Measurements from ENCODE around the gene SYTL2. TPM values are rescaled to one million over a fixed set of nuclear protein-coding genes. Genes with fewer than 3 reads are reported as not detected.

The SYTL2 gene
- total and polyA plus RNA-seq, 4 donors, result 2.6 to 27.4 (median 4.4) TPM

DNA sequence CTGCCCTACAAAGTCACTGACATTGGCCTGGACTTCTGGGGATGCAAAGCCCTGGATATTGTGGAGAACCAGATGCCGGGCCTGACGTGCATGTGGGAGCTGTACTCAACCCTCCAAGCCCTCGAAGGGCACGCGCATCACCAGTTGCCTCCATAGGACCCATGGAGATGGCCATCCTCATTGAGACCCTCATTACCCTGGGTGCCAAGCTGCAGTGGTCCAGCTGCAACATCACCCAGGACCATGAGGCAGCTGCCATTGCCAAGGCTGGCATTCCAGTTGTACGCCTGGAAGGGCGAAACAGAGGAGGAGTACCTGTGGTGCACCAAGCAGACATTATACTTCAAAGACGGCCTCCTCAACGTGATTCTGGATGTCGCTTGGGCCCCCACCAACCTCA is 46.2 kb upstream of the SYTL2 start (continued):
- TF ChIP-seq REST (IDR thresholded peaks at IDR 0.05), result no peak
- TF ChIP-seq RXRA (IDR thresholded peaks at IDR 0.05), result no peak

DNA sequence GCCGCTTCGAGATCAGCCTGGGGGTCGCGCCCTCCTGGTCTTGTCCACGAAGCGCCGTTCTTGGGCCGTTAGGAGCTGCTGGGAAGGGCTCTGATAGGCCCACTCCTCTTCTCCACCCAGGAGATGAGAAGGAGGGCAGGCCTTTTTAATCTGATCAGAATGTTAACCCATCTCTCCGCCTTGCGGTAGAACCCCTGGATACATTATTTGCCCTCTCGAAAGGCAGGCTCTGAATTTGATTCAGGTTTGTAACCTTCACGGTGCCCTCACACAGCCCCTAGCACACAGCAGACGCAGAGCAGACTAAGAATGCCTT is 44.4 kb upstream of the SYTL2 start, which contains the start of gene CCDC83:
CCDC83 (plus strand) TSS at position 43 of the 316 bp plus-strand sequence. CDS start 9,741 bp downstream, outside the sequence.
- peak within 1 kb of the TSS; percentile 68 to 80 for H3K9ac ChIP-seq (ENCODE audit: low read depth in 1 of 2, low read length in 2 of 2)
- H3K27me3 ChIP-seq (ENCODE audit: control insufficient read depth in 4 of 4, insufficient read depth in 4 of 4, low read length in 3 of 4), result no peaks in the 10 kb centered on the region
- peak within 1 kb of the TSS; percentile 56 to 81 for H3K27ac ChIP-seq (ENCODE audit: low read depth in 1 of 2, low read length in 2 of 2)
- no peaks in the 10 kb centered on the region for H3K36me3 ChIP-seq (ENCODE audit: control insufficient read depth in 4 of 4, insufficient read depth in 3 of 4, low read depth in 1 of 4, low read length in 3 of 4)
- no peak for TF ChIP-seq NR2F2 (IDR thresholded peaks at IDR 0.05)
- H3K4me3 ChIP-seq (ENCODE audit: low read depth in 1 of 3, low read length in 3 of 3), result peak within 1 kb of the TSS; percentile 50 to 81 (median 71)
- no peaks in the 10 kb centered on the region for H3K9me3 ChIP-seq (ENCODE audit: control insufficient read depth in 4 of 4, low read length in 3 of 4)
- H3K4me1 ChIP-seq (ENCODE audit: control insufficient read depth in 4 of 4, insufficient read depth in 4 of 4, low read length in 3 of 4), result peaks cover 0 to 8% (median 6%) of the 10 kb centered on the region in 4 donors
- no peak for DNase-seq (ENCODE audit: low spot score)
- WGBS, result 46% methylated on average over 13 of the region's 13 CpGs

DNA sequence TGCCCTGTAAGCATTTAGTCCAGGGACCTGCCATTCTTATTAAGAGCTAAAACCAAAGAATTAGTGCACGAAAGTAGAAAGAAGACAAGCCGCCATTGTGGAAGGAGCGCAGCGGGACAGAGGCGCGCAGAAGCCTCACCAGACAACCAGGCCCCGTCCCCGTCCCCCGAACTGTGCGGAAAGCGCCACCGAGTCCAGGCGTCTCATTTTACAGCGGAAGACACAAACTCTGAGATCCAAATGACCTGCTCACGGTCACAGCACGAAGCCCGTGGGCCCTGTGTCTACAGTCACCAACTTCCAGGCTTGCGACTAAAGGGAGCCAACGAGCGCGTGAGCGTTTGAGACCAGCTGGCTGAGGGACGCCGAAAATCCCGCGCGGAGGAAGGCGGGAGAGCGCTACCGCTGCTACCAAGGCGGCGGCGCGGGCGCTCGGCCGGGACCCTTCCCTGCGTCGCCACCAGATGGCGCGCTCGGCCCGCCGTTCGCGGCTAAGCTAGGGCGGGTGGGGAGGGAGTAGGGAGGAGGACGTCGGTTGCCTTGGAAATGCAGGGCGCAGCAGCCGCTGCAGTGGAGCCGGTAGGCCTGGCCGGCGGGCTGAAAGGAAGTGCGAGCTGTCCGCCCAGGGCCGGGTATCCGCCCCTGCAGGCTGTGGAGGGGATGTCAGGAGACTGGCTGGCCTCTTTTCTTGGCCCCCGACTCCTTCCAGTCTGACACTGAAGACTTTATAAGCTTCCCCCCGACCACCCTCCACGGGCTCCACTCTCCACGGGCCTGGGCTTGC is 43.8 kb upstream of the SYTL2 start:
- WGBS, result 1% methylated on average over 62 of the region's 62 CpGs
- Histone ChIP-seq H3K27ac (ENCODE audit: low read depth in 1 of 2, low read length in 2 of 2) (peak overlapping the region; percentile 56 to 81), H3K27me3 (ENCODE audit: control insufficient read depth in 4 of 4, insufficient read depth in 4 of 4, low read length in 3 of 4) (no peaks in the 10 kb centered on the region), H3K9me3 (ENCODE audit: control insufficient read depth in 4 of 4, low read length in 3 of 4) (no peaks in the 10 kb centered on the region), H3K4me1 (ENCODE audit: control insufficient read depth in 4 of 4, insufficient read depth in 4 of 4, low read length in 3 of 4) (peaks cover 0 to 8% (median 6%) of the 10 kb centered on the region in 4 donors), H3K4me3 (ENCODE audit: low read depth in 1 of 3, low read length in 3 of 3) (peak overlapping the region; percentile 50 to 81 (median 71)), H3K36me3 (ENCODE audit: control insufficient read depth in 4 of 4, insufficient read depth in 3 of 4, low read depth in 1 of 4, low read length in 3 of 4) (no peaks in the 10 kb centered on the region), H3K9ac (ENCODE audit: low read depth in 1 of 2, low read length in 2 of 2) (peak overlapping the region; percentile 68 to 80)
- peak; percentile 95 for DNase-seq (ENCODE audit: low spot score)
- TF ChIP-seq RAD21 (IDR thresholded peaks at IDR 0.05) (peak; percentile 99), FOXA2 (IDR thresholded peaks at IDR 0.05) (peak; percentile 19), TAF1 (conservative IDR thresholded peaks at IDR 0.05) (peak; percentile 53), CTCF (IDR thresholded peaks at IDR 0.05; ENCODE audit: low read depth, low read length, missing input control) (peak; percentile 91), FOXA1 (IDR thresholded peaks at IDR 0.05) (peak; percentile 42), HNF4A (conservative IDR thresholded peaks at IDR 0.05) (no peak), MAX (IDR thresholded peaks at IDR 0.05) (peak; percentile 24), EGR1 (IDR thresholded peaks at IDR 0.05; ENCODE audit: low read depth in 2 of 2) (no peak), YY1 (IDR thresholded peaks at IDR 0.05) (peak; percentile 91), GABPA (IDR thresholded peaks at IDR 0.05 in 1 of 2, conservative IDR thresholded peaks at IDR 0.05 in 1 of 2) (no peak)
- TF ChIP-seq, protein P1, sequence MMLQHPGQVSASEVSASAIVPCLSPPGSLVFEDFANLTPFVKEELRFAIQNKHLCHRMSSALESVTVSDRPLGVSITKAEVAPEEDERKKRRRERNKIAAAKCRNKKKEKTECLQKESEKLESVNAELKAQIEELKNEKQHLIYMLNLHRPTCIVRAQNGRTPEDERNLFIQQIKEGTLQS (IDR thresholded peaks at IDR 0.05), result no peak
- TF ChIP-seq, protein P2, sequence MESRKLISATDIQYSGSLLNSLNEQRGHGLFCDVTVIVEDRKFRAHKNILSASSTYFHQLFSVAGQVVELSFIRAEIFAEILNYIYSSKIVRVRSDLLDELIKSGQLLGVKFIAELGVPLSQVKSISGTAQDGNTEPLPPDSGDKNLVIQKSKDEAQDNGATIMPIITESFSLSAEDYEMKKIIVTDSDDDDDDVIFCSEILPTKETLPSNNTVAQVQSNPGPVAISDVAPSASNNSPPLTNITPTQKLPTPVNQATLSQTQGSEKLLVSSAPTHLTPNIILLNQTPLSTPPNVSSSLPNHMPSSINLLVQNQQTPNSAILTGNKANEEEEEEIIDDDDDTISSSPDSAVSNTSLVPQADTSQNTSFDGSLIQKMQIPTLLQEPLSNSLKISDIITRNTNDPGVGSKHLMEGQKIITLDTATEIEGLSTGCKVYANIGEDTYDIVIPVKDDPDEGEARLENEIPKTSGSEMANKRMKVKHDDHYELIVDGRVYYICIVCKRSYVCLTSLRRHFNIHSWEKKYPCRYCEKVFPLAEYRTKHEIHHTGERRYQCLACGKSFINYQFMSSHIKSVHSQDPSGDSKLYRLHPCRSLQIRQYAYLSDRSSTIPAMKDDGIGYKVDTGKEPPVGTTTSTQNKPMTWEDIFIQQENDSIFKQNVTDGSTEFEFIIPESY (IDR thresholded peaks at IDR 0.05), result no peak

Measured in liver (tissue), 9 donors.